Keratinocyte (primary cell): Measurements from ENCODE around the gene NOTUM. TPM values are rescaled to one million over a fixed set of nuclear protein-coding genes. Genes with fewer than 3 reads are reported as not detected.

Source experiments
- DNase-seq: peaks from one replicate; pipeline ENCODE4 v3.0.0-alpha.2; 2011; ENCODE audit warnings: low read depth, missing footprints, low spot score
- FAIRE-seq: peaks from 2 replicates; lab custom pipeline; 2011; peaks lifted over from hg19 to GRCh38; lab: Jason Lieb, UNC
- H2AFZ ChIP-seq: 2 replicates; pipeline ENCODE4 v1.6.0; 2012; ENCODE audit warnings: low read length, control low read depth, inconsistent platforms; ENCODE audit not compliant: control insufficient read depth
- H3K27ac ChIP-seq: 2 replicates; pipeline ENCODE4 v1.5.1; 2011; ENCODE audit warnings: low read length; ENCODE audit not compliant: control insufficient read depth, insufficient read depth
- H3K27me3 ChIP-seq: 3 replicates; pipeline ENCODE4 v1.6.0; 2011; ENCODE audit warnings: low read length; ENCODE audit not compliant: control insufficient read depth, insufficient read depth; ENCODE audit errors: extremely low read depth
- H3K36me3 ChIP-seq, 2 experiments: 2 replicates in 1 of 2; 3 replicates in 1 of 2; pipeline ENCODE4 v1.5.1; 2011; ENCODE audit warnings: low read length in 2 of 2, mild to moderate bottlenecking in 1 of 2; ENCODE audit not compliant: control insufficient read depth in 2 of 2, insufficient read depth in 2 of 2; ENCODE audit errors: extremely low read depth in 1 of 2
- H3K4me1 ChIP-seq: 3 replicates; pipeline ENCODE4 v1.5.1; 2011; ENCODE audit warnings: low read length; ENCODE audit not compliant: control insufficient read depth, insufficient read depth; ENCODE audit errors: extremely low read depth
- H3K4me2 ChIP-seq: 3 replicates; pipeline ENCODE4 v1.6.0; 2011; ENCODE audit warnings: low read depth, low read length; ENCODE audit not compliant: control insufficient read depth, insufficient read depth; ENCODE audit errors: extremely low read depth
- H3K4me3 ChIP-seq, 3 experiments: fragments of 200-600 bp in 1 of 3; sonication (generic) in 1 of 3; 2 replicates in 2 of 3; 3 replicates in 1 of 3; pipeline ENCODE4 v1.5.1; 2011 to 2016; ENCODE audit warnings: low read length in 3 of 3, mild to moderate bottlenecking in 3 of 3, control low read depth in 2 of 3, inconsistent platforms in 1 of 3, low read depth in 1 of 3, mixed read lengths in 1 of 3, mixed run types in 1 of 3, moderate library complexity in 1 of 3; ENCODE audit not compliant: control insufficient read depth in 2 of 3, insufficient read depth in 2 of 3; ENCODE audit errors: extremely low read depth in 1 of 3
- H3K79me2 ChIP-seq: 2 replicates; pipeline ENCODE4 v1.6.0; 2012; ENCODE audit warnings: low read length; ENCODE audit not compliant: control insufficient read depth, insufficient read depth
- H3K9ac ChIP-seq: 3 replicates; pipeline ENCODE4 v1.6.0; 2011; ENCODE audit warnings: low read length; ENCODE audit not compliant: control insufficient read depth, insufficient read depth; ENCODE audit errors: extremely low read depth
- H3K9me1 ChIP-seq: 3 replicates; pipeline ENCODE4 v1.6.0; 2011; ENCODE audit warnings: low read length; ENCODE audit not compliant: control insufficient read depth, insufficient read depth; ENCODE audit errors: extremely low read depth
- H3K9me3 ChIP-seq: 2 replicates; pipeline ENCODE4 v1.5.1; 2012; ENCODE audit warnings: low read depth, low read length; ENCODE audit not compliant: control insufficient read depth
- H4K20me1 ChIP-seq: 3 replicates; pipeline ENCODE4 v1.6.0; 2011; ENCODE audit warnings: low read length; ENCODE audit not compliant: control insufficient read depth, insufficient read depth; ENCODE audit errors: extremely low read depth
- EZH2 ChIP-seq: IDR thresholded peaks from one replicate; pipeline ENCODE4 v1.6.1; 2012; ENCODE audit warnings: inconsistent platforms, mild to moderate bottlenecking, low read length, moderate library complexity
- dilution Hi-C: fragments of 300-500 bp; cut with MboI; formaldehyde crosslinking; loops from one replicate; pipeline ENCODE4 v1.7.0; 2020; ENCODE audit warnings: low sequenced_read_pairs; ENCODE audit not compliant: extremely low pct_ligation_motif_present
- polyA plus RNA-seq, 5 experiments: library from polyadenylated mRNA; depleted of rRNA in 3 of 5; stranded (reverse) in 3 of 5; stranded (forward) in 1 of 5; unstranded in 1 of 5; fragments of >200 nt; gene quantifications; 1 replicate in 1 of 5; 2 replicates in 3 of 5; 3 replicates in 1 of 5; pipeline versions ENCODE4 v1.2.1 to v1.2.3, GENCODE V29; 2011 to 2012; ENCODE audit warnings: missing spikeins in 2 of 5, low read depth in 1 of 5, low replicate concordance in 1 of 5
- TF ChIP-seq, protein P1 (sequence below), 3 experiments: IDR thresholded peaks in 1 of 3; conservative IDR thresholded peaks in 1 of 3; optimal IDR thresholded peaks in 1 of 3; 2 replicates in 2 of 3; 3 replicates in 1 of 3; pipeline versions ENCODE3 to v1.5.1; 2011; ENCODE audit warnings: low read length in 3 of 3, mild to moderate bottlenecking in 3 of 3, moderate library complexity in 2 of 3, control low read depth in 1 of 3, inconsistent platforms in 1 of 3; ENCODE audit not compliant: insufficient read depth in 2 of 3; ENCODE audit errors: extremely low read depth in 1 of 3

NOTUM gene
- polyA plus RNA-seq, 1 donor (not counting 4 experiments of a cell fraction or from before 2014, with no cell fraction given): not detected

DNA sequence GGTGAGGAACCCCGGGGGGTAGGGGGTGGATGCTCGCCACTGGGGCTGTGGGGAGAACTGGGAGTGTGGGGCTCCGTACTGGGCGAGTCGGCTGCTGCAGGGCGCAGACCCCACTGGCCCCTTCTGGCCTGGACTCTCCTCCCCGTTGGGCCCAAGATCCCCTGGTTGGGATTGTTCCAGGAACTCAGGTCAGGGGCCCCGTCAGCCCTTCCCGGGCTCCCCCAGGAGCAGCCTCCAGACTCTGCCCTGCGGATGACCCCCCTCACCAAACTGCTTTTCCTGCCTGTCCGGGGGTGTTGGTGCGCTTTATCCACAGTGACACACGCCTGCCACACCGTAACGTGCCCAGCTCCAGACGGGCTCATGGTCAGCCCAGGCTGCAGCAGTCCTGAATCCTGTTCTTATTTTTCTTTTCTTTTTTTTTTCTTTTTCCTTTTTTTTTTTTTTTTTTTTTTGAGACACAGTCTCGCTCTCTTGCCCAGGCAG, 40.6 kb upstream of the NOTUM start:
- Histone ChIP-seq H3K9me3 (no peaks in the 10 kb centered on the region), H3K79me2 (no peaks in the 10 kb centered on the region), H3K4me3 (no peak overlapping the region), H3K36me3 (no peaks in the 10 kb centered on the region), H3K4me2 (no peak overlapping the region), H2AFZ (no peak overlapping the region), H3K9ac (no peak overlapping the region), H3K4me1 (peaks cover 28% of the 10 kb centered on the region), H3K27me3 (no peaks in the 10 kb centered on the region), H4K20me1 (no peaks in the 10 kb centered on the region), H3K27ac (no peak overlapping the region), H3K9me1 (peaks cover 2% of the 10 kb centered on the region)
- DNase-seq (no peak), FAIRE-seq (no peak)
- no peak for TF ChIP-seq EZH2
- TF ChIP-seq, protein P1, sequence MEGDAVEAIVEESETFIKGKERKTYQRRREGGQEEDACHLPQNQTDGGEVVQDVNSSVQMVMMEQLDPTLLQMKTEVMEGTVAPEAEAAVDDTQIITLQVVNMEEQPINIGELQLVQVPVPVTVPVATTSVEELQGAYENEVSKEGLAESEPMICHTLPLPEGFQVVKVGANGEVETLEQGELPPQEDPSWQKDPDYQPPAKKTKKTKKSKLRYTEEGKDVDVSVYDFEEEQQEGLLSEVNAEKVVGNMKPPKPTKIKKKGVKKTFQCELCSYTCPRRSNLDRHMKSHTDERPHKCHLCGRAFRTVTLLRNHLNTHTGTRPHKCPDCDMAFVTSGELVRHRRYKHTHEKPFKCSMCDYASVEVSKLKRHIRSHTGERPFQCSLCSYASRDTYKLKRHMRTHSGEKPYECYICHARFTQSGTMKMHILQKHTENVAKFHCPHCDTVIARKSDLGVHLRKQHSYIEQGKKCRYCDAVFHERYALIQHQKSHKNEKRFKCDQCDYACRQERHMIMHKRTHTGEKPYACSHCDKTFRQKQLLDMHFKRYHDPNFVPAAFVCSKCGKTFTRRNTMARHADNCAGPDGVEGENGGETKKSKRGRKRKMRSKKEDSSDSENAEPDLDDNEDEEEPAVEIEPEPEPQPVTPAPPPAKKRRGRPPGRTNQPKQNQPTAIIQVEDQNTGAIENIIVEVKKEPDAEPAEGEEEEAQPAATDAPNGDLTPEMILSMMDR (optimal IDR thresholded peaks at IDR 0.05 in 1 of 3, IDR thresholded peaks at IDR 0.05 in 1 of 3, conservative IDR thresholded peaks at IDR 0.05 in 1 of 3; ENCODE audit: extremely low read depth in 1 of 3, insufficient read depth in 2 of 3, low read length in 3 of 3): no peak
- dilution Hi-C loops: no loop called here

DNA sequence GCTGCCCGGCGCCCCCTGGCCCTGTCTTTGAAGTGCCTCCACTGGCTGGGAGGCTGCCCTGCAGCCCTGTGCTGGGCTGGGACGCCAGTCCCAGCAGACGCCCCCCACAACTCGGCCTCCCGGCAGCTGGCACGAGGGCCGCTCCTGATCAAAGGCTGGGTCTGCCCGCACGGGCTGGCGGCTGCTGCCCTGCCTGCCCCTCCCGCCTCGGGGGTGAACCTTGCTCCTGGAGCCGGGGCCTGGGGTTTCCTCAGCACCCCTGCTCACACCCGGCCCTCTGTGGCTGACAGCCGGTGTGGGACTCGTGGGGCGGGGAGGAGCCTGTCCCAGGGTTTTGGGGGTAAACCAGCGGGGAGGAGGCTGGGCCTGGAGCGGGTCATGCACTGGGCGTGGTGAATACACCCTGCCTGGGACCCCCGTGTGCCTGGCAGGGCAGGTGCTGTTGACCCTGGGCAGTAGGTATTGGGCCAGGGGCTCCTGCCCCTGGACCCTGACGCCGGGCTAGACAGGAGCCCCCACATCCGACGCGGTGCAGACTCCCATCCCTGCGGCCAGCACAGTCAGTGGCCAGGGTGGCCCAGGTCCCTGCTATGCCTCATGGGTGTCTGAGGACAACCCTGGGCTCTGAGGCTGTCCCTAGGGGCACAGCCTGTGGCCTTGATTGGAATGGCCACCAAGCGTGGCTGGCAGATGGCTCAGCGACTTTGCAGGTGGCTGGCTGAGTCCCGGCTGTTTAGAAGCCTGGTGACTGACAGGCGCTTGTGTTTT, 40.0 kb upstream of the NOTUM start:
- TF ChIP-seq, protein P1 (optimal IDR thresholded peaks at IDR 0.05 in 1 of 3, IDR thresholded peaks at IDR 0.05 in 1 of 3, conservative IDR thresholded peaks at IDR 0.05 in 1 of 3; ENCODE audit: extremely low read depth in 1 of 3, insufficient read depth in 2 of 3, low read length in 3 of 3): no peak
- no peak for TF ChIP-seq EZH2
- Histone ChIP-seq H3K9me1 (peaks cover 2% of the 10 kb centered on the region), H3K79me2 (no peaks in the 10 kb centered on the region), H3K36me3 (no peaks in the 10 kb centered on the region), H3K4me3 (no peak overlapping the region), H3K4me1 (peaks cover 22% of the 10 kb centered on the region), H4K20me1 (no peaks in the 10 kb centered on the region), H3K27me3 (no peaks in the 10 kb centered on the region), H3K9me3 (no peaks in the 10 kb centered on the region), H3K27ac (no peak overlapping the region), H3K9ac (no peak overlapping the region), H2AFZ (no peak overlapping the region), H3K4me2 (no peak overlapping the region)
- FAIRE-seq (no peak), DNase-seq (no peak)
- dilution Hi-C loops: no loop called here
